Measurements from ENCODE around the gene TFPI. TPM values are rescaled to one million over a fixed set of nuclear protein-coding genes. Genes with fewer than 3 reads are reported as not detected.

Gene TFPI
- total and polyA plus RNA-seq, 4 experiments from 2014 or later, result not detected

GRCh38 chr2:187481543-187481942 lies 72.7 kb downstream of the TFPI start:
- no peaks in the 10 kb centered on the region for H3K4me1 ChIP-seq (ENCODE audit: insufficient read depth, low read length)
- CTCF ChIA-PET (ENCODE audit: partially characterized antibody), result no interaction called here

GRCh38 chr2:187478719-187479118 lies 75.5 kb downstream of the TFPI start:
- no peaks in the 10 kb centered on the region for H3K36me3 Mint-ChIP-seq
- Histone ChIP-seq H3K9me3 (ENCODE audit: control insufficient read depth in 1 of 2, low read length in 2 of 2) (no peaks in the 10 kb centered on the region), H3K27ac (ENCODE audit: low read depth, low read length) (no peak overlapping the region), H3K4me3 (ENCODE audit: low read length in 2 of 2) (no peak overlapping the region), H3K36me3 (ENCODE audit: insufficient read depth, low read length) (no peaks in the 10 kb centered on the region), H3K4me1 (ENCODE audit: insufficient read depth, low read length) (no peaks in the 10 kb centered on the region), H3K27me3 (ENCODE audit: insufficient read depth, low read length) (no peaks in the 10 kb centered on the region)
- no peaks in the 10 kb centered on the region for H3K27me3 Mint-ChIP-seq
- DNase-seq, result no peak
- H3K27ac Mint-ChIP-seq, result no peak overlapping the region
- ChIA-PET CTCF (ENCODE audit: partially characterized antibody) (no interaction called here), POLR2A (ENCODE audit: partially characterized antibody) (no interaction called here)
- no peaks in the 10 kb centered on the region for H3K9me3 Mint-ChIP-seq
- H3K4me1 Mint-ChIP-seq, result no peaks in the 10 kb centered on the region
- intact Hi-C loops (cut with micrococcal nuclease), result no loop called here
- no peak overlapping the region for H3K4me3 Mint-ChIP-seq

More at GRCh38 chr2:187481543-187481942, 72.7 kb downstream of the TFPI start:
- DNase-seq, result no peak
- no peaks in the 10 kb centered on the region for H3K27me3 Mint-ChIP-seq
- no peak overlapping the region for H3K27ac Mint-ChIP-seq
- H3K36me3 Mint-ChIP-seq, result no peaks in the 10 kb centered on the region
- no peaks in the 10 kb centered on the region for H3K4me1 Mint-ChIP-seq
- Histone ChIP-seq H3K4me3 (ENCODE audit: low read length in 2 of 2) (no peak overlapping the region), H3K27ac (ENCODE audit: low read depth, low read length) (no peak overlapping the region), H3K9me3 (ENCODE audit: control insufficient read depth in 1 of 2, low read length in 2 of 2) (no peaks in the 10 kb centered on the region), H3K27me3 (ENCODE audit: insufficient read depth, low read length) (no peaks in the 10 kb centered on the region), H3K36me3 (ENCODE audit: insufficient read depth, low read length) (no peaks in the 10 kb centered on the region)
- H3K9me3 Mint-ChIP-seq, result no peaks in the 10 kb centered on the region
- intact Hi-C loops (cut with micrococcal nuclease), result no loop called here
- H3K4me3 Mint-ChIP-seq, result no peak overlapping the region
- POLR2A ChIA-PET (ENCODE audit: partially characterized antibody), result no interaction called here

- POLR2A ChIA-PET (ENCODE audit: partially characterized antibody), result no interaction called here
- H3K27ac Mint-ChIP-seq, result no peak overlapping the region
- H3K4me1 ChIP-seq (ENCODE audit: insufficient read depth, low read length), result no peaks in the 10 kb centered on the region
- H3K27ac ChIP-seq (ENCODE audit: low read depth, low read length), result no peak overlapping the region
- CTCF ChIA-PET (ENCODE audit: partially characterized antibody), result no interaction called here
- no peaks in the 10 kb centered on the region for H3K27me3 ChIP-seq (ENCODE audit: insufficient read depth, low read length)
- no peaks in the 10 kb centered on the region for H3K27me3 Mint-ChIP-seq
- H3K9me3 Mint-ChIP-seq, result no peaks in the 10 kb centered on the region
- intact Hi-C loops (cut with micrococcal nuclease), result no loop called here
- DNase-seq, result no peak
- H3K36me3 Mint-ChIP-seq, result no peaks in the 10 kb centered on the region
- no peak overlapping the region for H3K4me3 Mint-ChIP-seq
- no peaks in the 10 kb centered on the region for H3K36me3 ChIP-seq (ENCODE audit: insufficient read depth, low read length)
- no peaks in the 10 kb centered on the region for H3K9me3 ChIP-seq (ENCODE audit: control insufficient read depth in 1 of 2, low read length in 2 of 2)
- no peaks in the 10 kb centered on the region for H3K4me1 Mint-ChIP-seq
- H3K4me3 ChIP-seq (ENCODE audit: low read length in 2 of 2), result no peak overlapping the region
These were observed 77.2 kb downstream of the TFPI start for GRCh38 chr2:187477051-187477450.

- no peaks in the 10 kb centered on the region for H3K9me3 ChIP-seq (ENCODE audit: control insufficient read depth in 1 of 2, low read length in 2 of 2)
- ChIA-PET CTCF (ENCODE audit: partially characterized antibody) (no interaction called here), POLR2A (ENCODE audit: partially characterized antibody) (no interaction called here)
- intact Hi-C loops (cut with micrococcal nuclease), result no loop called here
- no peaks in the 10 kb centered on the region for H3K36me3 ChIP-seq (ENCODE audit: insufficient read depth, low read length)
- Mint-ChIP-seq H3K36me3 (no peaks in the 10 kb centered on the region), H3K27ac (no peak overlapping the region), H3K4me1 (no peaks in the 10 kb centered on the region), H3K9me3 (no peaks in the 10 kb centered on the region), H3K4me3 (no peak overlapping the region), H3K27me3 (no peaks in the 10 kb centered on the region)
- DNase-seq, result no peak
- no peaks in the 10 kb centered on the region for H3K4me1 ChIP-seq (ENCODE audit: insufficient read depth, low read length)
- no peak overlapping the region for H3K4me3 ChIP-seq (ENCODE audit: low read length in 2 of 2)
- H3K27me3 ChIP-seq (ENCODE audit: insufficient read depth, low read length), result no peaks in the 10 kb centered on the region
- no peak overlapping the region for H3K27ac ChIP-seq (ENCODE audit: low read depth, low read length)
These were observed 78.6 kb downstream of the TFPI start for GRCh38 chr2:187475499-187476248.

- intact Hi-C loops (cut with micrococcal nuclease), result no loop called here
- H3K4me1 Mint-ChIP-seq, result no peaks in the 10 kb centered on the region
These were observed 83.5 kb downstream of the TFPI start for GRCh38 chr2:187470698-187471097.

GRCh38 chr2:187469538-187469937 lies 84.7 kb downstream of the TFPI start:
- intact Hi-C loops (cut with micrococcal nuclease), result no loop called here
- Histone ChIP-seq H3K9me3 (ENCODE audit: control insufficient read depth in 1 of 2, low read length in 2 of 2) (no peaks in the 10 kb centered on the region), H3K4me1 (ENCODE audit: insufficient read depth, low read length) (no peaks in the 10 kb centered on the region), H3K27ac (ENCODE audit: low read depth, low read length) (no peak overlapping the region), H3K36me3 (ENCODE audit: insufficient read depth, low read length) (no peaks in the 10 kb centered on the region), H3K27me3 (ENCODE audit: insufficient read depth, low read length) (no peaks in the 10 kb centered on the region), H3K4me3 (ENCODE audit: low read length in 2 of 2) (no peak overlapping the region)
- Mint-ChIP-seq H3K27ac (no peak overlapping the region), H3K27me3 (no peaks in the 10 kb centered on the region), H3K9me3 (peaks cover 0 to 2% (median 0%) of the 10 kb centered on the region in 8 donors), H3K4me3 (no peak overlapping the region), H3K36me3 (no peaks in the 10 kb centered on the region), H3K4me1 (no peaks in the 10 kb centered on the region)
- ChIA-PET CTCF (ENCODE audit: partially characterized antibody) (no interaction called here), POLR2A (ENCODE audit: partially characterized antibody) (no interaction called here)
- no peak for DNase-seq

More at GRCh38 chr2:187470698-187471097, 83.5 kb downstream of the TFPI start:
- no peaks in the 10 kb centered on the region for H3K36me3 ChIP-seq (ENCODE audit: insufficient read depth, low read length)
- no peaks in the 10 kb centered on the region for H3K9me3 ChIP-seq (ENCODE audit: control insufficient read depth in 1 of 2, low read length in 2 of 2)
- Mint-ChIP-seq H3K4me3 (no peak overlapping the region), H3K27ac (no peak overlapping the region), H3K9me3 (peaks cover 0 to 2% (median 0%) of the 10 kb centered on the region in 8 donors), H3K27me3 (no peaks in the 10 kb centered on the region), H3K36me3 (no peaks in the 10 kb centered on the region)
- no peak for DNase-seq
- H3K4me3 ChIP-seq (ENCODE audit: low read length in 2 of 2), result no peak overlapping the region
- no peaks in the 10 kb centered on the region for H3K27me3 ChIP-seq (ENCODE audit: insufficient read depth, low read length)
- H3K4me1 ChIP-seq (ENCODE audit: insufficient read depth, low read length), result no peaks in the 10 kb centered on the region
- no peak overlapping the region for H3K27ac ChIP-seq (ENCODE audit: low read depth, low read length)
- POLR2A ChIA-PET (ENCODE audit: partially characterized antibody), result no interaction called here
- CTCF ChIA-PET (ENCODE audit: partially characterized antibody), result no interaction called here

GRCh38 chr2:187468262-187468661 lies 86.0 kb downstream of the TFPI start:
- H3K36me3 Mint-ChIP-seq, result no peaks in the 10 kb centered on the region
- intact Hi-C loops (cut with micrococcal nuclease), result no loop called here
- H3K4me3 Mint-ChIP-seq, result no peak overlapping the region
- DNase-seq, result no peak
- CTCF ChIA-PET (ENCODE audit: partially characterized antibody), result no interaction called here
- H3K36me3 ChIP-seq (ENCODE audit: insufficient read depth, low read length), result no peaks in the 10 kb centered on the region
- H3K4me1 Mint-ChIP-seq, result no peaks in the 10 kb centered on the region
- no peaks in the 10 kb centered on the region for H3K4me1 ChIP-seq (ENCODE audit: insufficient read depth, low read length)
- H3K27ac ChIP-seq (ENCODE audit: low read depth, low read length), result no peak overlapping the region
- no peak overlapping the region for H3K27ac Mint-ChIP-seq
- peaks cover 0 to 2% (median 0%) of the 10 kb centered on the region in 8 donors for H3K9me3 Mint-ChIP-seq
- no peaks in the 10 kb centered on the region for H3K27me3 Mint-ChIP-seq
- POLR2A ChIA-PET (ENCODE audit: partially characterized antibody), result no interaction called here
- H3K27me3 ChIP-seq (ENCODE audit: insufficient read depth, low read length), result no peaks in the 10 kb centered on the region
- H3K4me3 ChIP-seq (ENCODE audit: low read length in 2 of 2), result no peak overlapping the region
- H3K9me3 ChIP-seq (ENCODE audit: control insufficient read depth in 1 of 2, low read length in 2 of 2), result no peaks in the 10 kb centered on the region

Measured in CD4-positive, alpha-beta memory T cell (primary cell).